IMR-90 (cell line): ENCODE results near the gene ARRB1. TPM values are rescaled to one million over a fixed set of nuclear protein-coding genes. Genes with fewer than 3 reads are reported as not detected.

ENCODE experiments used
- ATAC-seq: fragments of 200-7000 bp; cut with Tn5 transposase; 2 replicates; pipeline ENCODE4 v1.9.1; 2020; ENCODE audit warnings: low read depth, mild to moderate bottlenecking, moderate library complexity
- BruUV-seq: library from RNA; stranded (reverse); fragments of 400-500 nt; replicated peaks from 2 replicates; lab custom pipeline; 2021; lab: Mats Ljungman, UMichigan
- CTCF ChIA-PET: fragments of 300-600 bp; formaldehyde crosslinking; extraction: SDS; loops from one replicate; lab custom pipeline; 2021; ENCODE audit warnings: antibody characterized with exemption; lab: Yijun Ruan, JAX
- POLR2A ChIA-PET: fragments of 300-600 bp; sonication (Branson Sonifier 250); formaldehyde crosslinking; loops from one replicate; lab custom pipeline; 2022; ENCODE audit warnings: antibody characterized with exemption; ENCODE audit not compliant: unreplicated experiment; lab: Charles Lee
- DNase-seq: peaks from one replicate; pipeline ENCODE4 v3.0.0; 2013
- H2AFZ ChIP-seq: replicated peaks from 2 replicates; pipeline ENCODE3; 2013; ENCODE audit warnings: low read length, mild to moderate bottlenecking; ENCODE audit not compliant: poor library complexity
- H2AK5ac ChIP-seq: 2 replicates; pipeline ENCODE4 v1.6.1; 2013; ENCODE audit warnings: low read depth, low read length, inconsistent platforms
- H2AK9ac ChIP-seq: replicated peaks from 2 replicates; pipeline ENCODE3; 2013; ENCODE audit warnings: mild to moderate bottlenecking, low read depth, low read length, moderate library complexity; ENCODE audit not compliant: poor library complexity
- H2BK120ac ChIP-seq: 2 replicates; pipeline ENCODE4 v1.6.1; 2013; ENCODE audit warnings: low read depth, low read length, inconsistent platforms
- H2BK15ac ChIP-seq: 3 replicates; pipeline ENCODE4 v1.6.1; 2013; ENCODE audit warnings: low read depth, low read length, inconsistent platforms
- H2BK20ac ChIP-seq: 2 replicates; pipeline ENCODE4 v1.6.1; 2013; ENCODE audit warnings: low read depth, mild to moderate bottlenecking, inconsistent platforms, low read length, moderate library complexity
- H2BK5ac ChIP-seq: 2 replicates; pipeline ENCODE4 v1.6.1; 2013; ENCODE audit warnings: mild to moderate bottlenecking, low read depth, low read length, inconsistent platforms; ENCODE audit not compliant: poor library complexity, severe bottlenecking
- H3K14ac ChIP-seq: replicated peaks from 2 replicates; pipeline ENCODE4 v1.6.1; 2013; ENCODE audit warnings: low read depth, low read length, inconsistent platforms
- H3K18ac ChIP-seq: 2 replicates; pipeline ENCODE4 v1.6.1; 2013; ENCODE audit warnings: low read depth, low read length, control low read depth
- H3K23ac ChIP-seq: 2 replicates; pipeline ENCODE4 v1.6.1; 2013; ENCODE audit warnings: low read depth, low read length, inconsistent platforms
- H3K27ac ChIP-seq: 2 replicates; pipeline ENCODE4 v1.5.1; 2013; ENCODE audit warnings: mild to moderate bottlenecking, control low read depth, low read length; ENCODE audit not compliant: insufficient read depth
- H3K27me3 ChIP-seq: 2 replicates; pipeline ENCODE4 v1.6.1; 2013; ENCODE audit warnings: low read length; ENCODE audit not compliant: control insufficient read depth, insufficient read depth
- H3K36me3 ChIP-seq: 2 replicates; pipeline ENCODE4 v1.6.1; 2013; ENCODE audit warnings: low read length, mixed read lengths; ENCODE audit not compliant: control insufficient read depth, insufficient read depth
- H3K4ac ChIP-seq: 2 replicates; pipeline ENCODE4 v1.6.1; 2013; ENCODE audit warnings: low read depth, low read length, inconsistent platforms
- H3K4me1 ChIP-seq: 2 replicates; pipeline ENCODE4 v1.6.1; 2013; ENCODE audit warnings: low read length, mixed read lengths; ENCODE audit not compliant: control insufficient read depth, insufficient read depth
- H3K4me2 ChIP-seq: 2 replicates; pipeline ENCODE4 v1.6.1; 2013; ENCODE audit warnings: low read depth, mild to moderate bottlenecking, control low read depth, low read length, moderate library complexity
- H3K4me3 ChIP-seq: 2 replicates; pipeline ENCODE4 v1.5.1; 2013; ENCODE audit warnings: low read depth, mild to moderate bottlenecking, control low read depth, low read length, moderate library complexity; ENCODE audit not compliant: insufficient read depth
- H3K56ac ChIP-seq: 2 replicates; pipeline ENCODE4 v1.6.1; 2013; ENCODE audit warnings: low read length, inconsistent platforms; ENCODE audit not compliant: insufficient read depth; ENCODE audit errors: extremely low read depth
- H3K79me1 ChIP-seq, 2 experiments: 2 replicates each; pipeline ENCODE4 v1.6.1; 2013; ENCODE audit warnings: low read length in 2 of 2, inconsistent platforms in 1 of 2, low read depth in 1 of 2
- H3K9ac ChIP-seq: 2 replicates; pipeline ENCODE4 v1.6.1; 2013; ENCODE audit warnings: low read depth, low read length, control low read depth
- H3K9me1 ChIP-seq: 2 replicates; pipeline ENCODE4 v1.6.1; 2013; ENCODE audit warnings: low read length, inconsistent platforms; ENCODE audit not compliant: insufficient read depth
- H3K9me3 ChIP-seq: 2 replicates; pipeline ENCODE4 v1.6.1; 2013; ENCODE audit warnings: low read length; ENCODE audit not compliant: control insufficient read depth, insufficient read depth
- H4K20me1 ChIP-seq: 2 replicates; pipeline ENCODE4 v1.6.1; 2013; ENCODE audit warnings: low read length, inconsistent platforms; ENCODE audit not compliant: insufficient read depth
- H4K5ac ChIP-seq: 2 replicates; pipeline ENCODE4 v1.6.1; 2013; ENCODE audit warnings: mild to moderate bottlenecking, low read depth, low read length, control low read depth
- H4K8ac ChIP-seq, 2 experiments: 2 replicates each; pipeline ENCODE4 v1.6.1; 2013; ENCODE audit warnings: low read depth in 2 of 2, low read length in 2 of 2, control low read depth in 1 of 2, inconsistent platforms in 1 of 2
- H4K91ac ChIP-seq: 2 replicates; pipeline ENCODE4 v1.6.1; 2013; ENCODE audit warnings: low read depth, low read length, inconsistent platforms; ENCODE audit not compliant: insufficient read depth
- BHLHE40 ChIP-seq: fragments of 150-350 bp; IDR thresholded peaks from 2 replicates; pipeline ENCODE4 v1.6.1; 2016; ENCODE audit warnings: mild to moderate bottlenecking, low read depth, low read length
- CEBPB ChIP-seq: IDR thresholded peaks from 2 replicates; pipeline ENCODE4 v1.6.1; 2012; ENCODE audit warnings: low read depth, low read length, improper control_type of control experiment
- CHD1 ChIP-seq: IDR thresholded peaks from 2 replicates; pipeline ENCODE4 v1.6.1; 2012; ENCODE audit warnings: low read depth, low read length, improper control_type of control experiment
- FOS ChIP-seq: fragments of 150-350 bp; IDR thresholded peaks from 2 replicates; pipeline ENCODE4 v1.6.1; 2016; ENCODE audit warnings: low read depth, low read length
- MAFK ChIP-seq: IDR thresholded peaks from 2 replicates; pipeline ENCODE4 v1.6.1; 2012; ENCODE audit warnings: low read depth, low read length, improper control_type of control experiment
- MAZ ChIP-seq: IDR thresholded peaks from 2 replicates; pipeline ENCODE4 v1.6.1; 2012; ENCODE audit warnings: low read depth, mild to moderate bottlenecking, low read length, improper control_type of control experiment, moderate library complexity, borderline replicate concordance
- MXI1 ChIP-seq: IDR thresholded peaks from 2 replicates; pipeline ENCODE4 v1.6.1; 2012; ENCODE audit warnings: low read depth, mild to moderate bottlenecking, low read length, moderate library complexity, borderline replicate concordance
- POLR2A ChIP-seq: IDR thresholded peaks from 2 replicates; pipeline ENCODE4 v1.6.1; 2012; ENCODE audit warnings: mild to moderate bottlenecking, low read depth, low read length
- RAD21 ChIP-seq: IDR thresholded peaks from 2 replicates; pipeline ENCODE4 v1.6.1; 2012; ENCODE audit warnings: low read length, improper control_type of control experiment
- RCOR1 ChIP-seq: IDR thresholded peaks from 2 replicates; pipeline ENCODE4 v1.6.1; 2012; ENCODE audit warnings: mild to moderate bottlenecking, low read length, improper control_type of control experiment; ENCODE audit not compliant: insufficient replicate concordance
- RFX5 ChIP-seq: IDR thresholded peaks from 2 replicates; pipeline ENCODE4 v1.8.0; 2012; ENCODE audit warnings: low read depth, mild to moderate bottlenecking, low read length, moderate library complexity
- SMC3 ChIP-seq: fragments of 150-350 bp; IDR thresholded peaks from 2 replicates; pipeline ENCODE4 v1.6.1; 2016; ENCODE audit warnings: low read depth, mild to moderate bottlenecking, antibody characterized with exemption, low read length, moderate library complexity
- WGBS, 2 experiments: methylation state at CpG; one replicate each; pipeline versions ENCODE4 v1.1.5 to v1.1.7; 2013; ENCODE audit warnings: missing lambda C conversion rate in 2 of 2; ENCODE audit not compliant: insufficient read length in 1 of 2; ENCODE audit errors: extremely low coverage in 2 of 2; 5-methylcytosine and 5-hydroxymethylcytosine counted together
- dilution Hi-C: fragments of 300-500 bp; cut with HindIII; formaldehyde crosslinking; loops from one replicate; pipeline ENCODE4 v1.14.3; 2018; ENCODE audit warnings: low sequenced_read_pairs; ENCODE audit not compliant: unreplicated experiment
- in situ Hi-C: fragments of 300-500 bp; cut with MboI; formaldehyde crosslinking; loops from 3 replicates; pipeline ENCODE4 v1.14.3; 2019; ENCODE audit warnings: low sequenced_read_pairs, inconsistent platforms, mixed read lengths
- intact Hi-C: fragments of 100-400 bp; cut with micrococcal nuclease; formaldehyde crosslinking; loops from 2 replicates; pipeline ENCODE4 v1.10.0; 2022
- polyA plus RNA-seq, 3 experiments: library from polyadenylated mRNA; depleted of rRNA; stranded (reverse); fragments of >200 nt; gene quantifications; 2 replicates each; pipeline ENCODE4 v1.2.3, GENCODE V29; 2012; ENCODE audit warnings: low replicate concordance in 1 of 3
- total RNA-seq: library from RNA; depleted of rRNA; stranded (reverse); fragments of >200 nt; gene quantifications from 2 replicates; pipeline ENCODE4 v1.2.3, GENCODE V29; 2012
- TF ChIP-seq, protein P1 (sequence below): fragments of 150-350 bp; IDR thresholded peaks from 2 replicates; pipeline ENCODE4 v1.6.1; 2016; ENCODE audit warnings: low read depth, mild to moderate bottlenecking, low read length, moderate library complexity, borderline replicate concordance
- TF ChIP-seq, protein P2 (sequence below): fragments of 150-350 bp; IDR thresholded peaks from 2 replicates; pipeline ENCODE4 v1.6.1; 2017; ENCODE audit warnings: mild to moderate bottlenecking, antibody characterized with exemption, low read length, low read depth
- TF ChIP-seq, protein P3 (sequence below): conservative IDR thresholded peaks from 2 replicates; pipeline ENCODE4 v1.5.1; 2012; ENCODE audit warnings: mild to moderate bottlenecking, low read depth, low read length, improper control_type of control experiment

The ARRB1 gene
- total and polyA plus RNA-seq, 2 of the 4 experiments (the other 2 are of a cell fraction), result 11.0 to 17.4 TPM

DNA sequence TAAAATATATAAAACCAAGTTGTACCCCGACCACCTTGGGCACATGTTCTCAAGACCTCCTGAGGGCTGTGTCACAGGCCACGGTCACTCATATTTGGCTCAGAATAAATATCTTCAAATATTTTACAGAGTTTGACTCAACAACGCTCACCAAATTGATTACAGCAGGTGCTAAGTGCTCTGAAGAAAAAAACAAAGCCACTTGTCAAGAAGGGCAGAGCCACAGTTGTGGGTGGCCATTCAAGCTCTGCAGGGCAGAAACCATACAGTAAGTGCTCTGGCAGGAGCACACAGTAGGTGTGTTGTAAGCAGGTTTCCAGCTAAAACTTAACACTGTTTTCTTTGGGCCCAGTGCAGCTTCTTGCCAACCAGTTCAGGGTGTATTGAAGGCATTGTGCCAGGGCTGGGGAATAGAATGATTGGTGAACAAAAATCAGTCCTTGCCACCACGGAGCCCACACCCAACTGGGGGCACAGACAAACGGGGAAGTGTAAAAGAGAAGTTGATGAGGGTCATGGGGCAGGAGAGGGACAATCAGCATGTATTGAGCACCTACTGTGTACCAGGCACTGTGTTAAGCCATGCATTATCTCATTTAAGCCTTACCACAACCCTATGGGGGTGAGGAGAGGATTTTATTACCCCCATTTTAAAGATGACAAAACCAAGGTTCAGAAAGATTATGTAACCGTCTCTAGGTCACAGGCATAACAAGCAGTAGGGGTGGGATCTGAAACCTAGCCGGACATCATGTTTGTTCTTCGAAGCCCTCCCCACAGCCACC, 18.2 kb downstream of the ARRB1 start:
- intact Hi-C loops, result no loop called here
- BruUV-seq, result no TSS peak
- TF ChIP-seq SMC3 (no peak), BHLHE40 (no peak), MAFK (no peak), CHD1 (no peak), RFX5 (no peak), RCOR1 (no peak), POLR2A (no peak), RAD21 (no peak), CEBPB (no peak), MXI1 (no peak), MAZ (no peak), FOS (no peak)
- TF ChIP-seq, protein P1, sequence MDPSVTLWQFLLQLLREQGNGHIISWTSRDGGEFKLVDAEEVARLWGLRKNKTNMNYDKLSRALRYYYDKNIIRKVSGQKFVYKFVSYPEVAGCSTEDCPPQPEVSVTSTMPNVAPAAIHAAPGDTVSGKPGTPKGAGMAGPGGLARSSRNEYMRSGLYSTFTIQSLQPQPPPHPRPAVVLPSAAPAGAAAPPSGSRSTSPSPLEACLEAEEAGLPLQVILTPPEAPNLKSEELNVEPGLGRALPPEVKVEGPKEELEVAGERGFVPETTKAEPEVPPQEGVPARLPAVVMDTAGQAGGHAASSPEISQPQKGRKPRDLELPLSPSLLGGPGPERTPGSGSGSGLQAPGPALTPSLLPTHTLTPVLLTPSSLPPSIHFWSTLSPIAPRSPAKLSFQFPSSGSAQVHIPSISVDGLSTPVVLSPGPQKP, result no peak
- TF ChIP-seq, protein P2, sequence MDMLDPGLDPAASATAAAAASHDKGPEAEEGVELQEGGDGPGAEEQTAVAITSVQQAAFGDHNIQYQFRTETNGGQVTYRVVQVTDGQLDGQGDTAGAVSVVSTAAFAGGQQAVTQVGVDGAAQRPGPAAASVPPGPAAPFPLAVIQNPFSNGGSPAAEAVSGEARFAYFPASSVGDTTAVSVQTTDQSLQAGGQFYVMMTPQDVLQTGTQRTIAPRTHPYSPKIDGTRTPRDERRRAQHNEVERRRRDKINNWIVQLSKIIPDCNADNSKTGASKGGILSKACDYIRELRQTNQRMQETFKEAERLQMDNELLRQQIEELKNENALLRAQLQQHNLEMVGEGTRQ, result no peak
- TF ChIP-seq, protein P3, sequence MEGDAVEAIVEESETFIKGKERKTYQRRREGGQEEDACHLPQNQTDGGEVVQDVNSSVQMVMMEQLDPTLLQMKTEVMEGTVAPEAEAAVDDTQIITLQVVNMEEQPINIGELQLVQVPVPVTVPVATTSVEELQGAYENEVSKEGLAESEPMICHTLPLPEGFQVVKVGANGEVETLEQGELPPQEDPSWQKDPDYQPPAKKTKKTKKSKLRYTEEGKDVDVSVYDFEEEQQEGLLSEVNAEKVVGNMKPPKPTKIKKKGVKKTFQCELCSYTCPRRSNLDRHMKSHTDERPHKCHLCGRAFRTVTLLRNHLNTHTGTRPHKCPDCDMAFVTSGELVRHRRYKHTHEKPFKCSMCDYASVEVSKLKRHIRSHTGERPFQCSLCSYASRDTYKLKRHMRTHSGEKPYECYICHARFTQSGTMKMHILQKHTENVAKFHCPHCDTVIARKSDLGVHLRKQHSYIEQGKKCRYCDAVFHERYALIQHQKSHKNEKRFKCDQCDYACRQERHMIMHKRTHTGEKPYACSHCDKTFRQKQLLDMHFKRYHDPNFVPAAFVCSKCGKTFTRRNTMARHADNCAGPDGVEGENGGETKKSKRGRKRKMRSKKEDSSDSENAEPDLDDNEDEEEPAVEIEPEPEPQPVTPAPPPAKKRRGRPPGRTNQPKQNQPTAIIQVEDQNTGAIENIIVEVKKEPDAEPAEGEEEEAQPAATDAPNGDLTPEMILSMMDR, result no peak

More for the DNA sequence above, 18.2 kb downstream of the ARRB1 start:
- dilution Hi-C loops, result no loop called here
- no peak overlapping the region for H3K9ac ChIP-seq
- H3K56ac ChIP-seq, result no peak overlapping the region
- in situ Hi-C loops, result no loop called here
- no peak overlapping the region for H2BK120ac ChIP-seq
- H3K14ac ChIP-seq, result no peak overlapping the region
- H3K4me2 ChIP-seq, result no peak overlapping the region
- H4K8ac ChIP-seq, result no peak overlapping the region
- no CpG with 5 or more reads among the region's 8 CpGs for WGBS, 2 experiments
- H3K27me3 ChIP-seq, result no peaks in the 10 kb centered on the region
- H3K9me3 ChIP-seq, result no peaks in the 10 kb centered on the region
- H4K20me1 ChIP-seq, result peaks cover 6% of the 10 kb centered on the region; the same call in 1 of the 2 replicates
- H3K23ac ChIP-seq, result no peak overlapping the region
- POLR2A ChIA-PET, result no interaction called here
- H2BK20ac ChIP-seq, result no peak overlapping the region
- H2BK5ac ChIP-seq, result no peak overlapping the region
- DNase-seq (no peak), ATAC-seq (no peak)
- peaks cover 0 to 4% of the 10 kb centered on the region in 2 experiments; a peak in 1 of 4 replicates for H3K79me1 ChIP-seq
- no peak overlapping the region for H2AK5ac ChIP-seq
- peaks cover 18% of the 10 kb centered on the region; the same call in 1 of the 2 replicates for H3K9me1 ChIP-seq
- no peak overlapping the region for H3K18ac ChIP-seq
- H4K91ac ChIP-seq, result no peak overlapping the region
- H3K4me3 ChIP-seq, result no peak overlapping the region
- no peaks in the 10 kb centered on the region for H3K36me3 ChIP-seq
- H2BK15ac ChIP-seq, result no peak overlapping the region
- peaks cover 30% of the 10 kb centered on the region for H3K4me1 ChIP-seq
- CTCF ChIA-PET, result no interaction called here
- H3K4ac ChIP-seq, result no peak overlapping the region
- no peak overlapping the region for H3K27ac ChIP-seq
- H2AK9ac ChIP-seq, result no peak overlapping the region
- H2AFZ ChIP-seq, result no peak overlapping the region
- H4K5ac ChIP-seq, result no peak overlapping the region
